Endothelial cell of umbilical vein (primary cell): ENCODE data around the gene VEGFA. TPM values are rescaled to one million over a fixed set of nuclear protein-coding genes. Genes with fewer than 3 reads are reported as not detected.

Experiments
- BruUV-seq: library from RNA; stranded (reverse); fragments of 400-500 nt; replicated peaks from 2 replicates; lab custom pipeline; 2021; lab: Mats Ljungman, UMichigan
- CTCF ChIA-PET: fragments of 300-600, 350-600 bp; sonication (Branson Sonifier 250); formaldehyde crosslinking; loops from one replicate; lab custom pipeline; 2021; ENCODE audit warnings: antibody characterized with exemption, inconsistent platforms; lab: Charles Lee
- POLR2A ChIA-PET: fragments of 300-600, 350-600 bp; sonication (Branson Sonifier 250); formaldehyde crosslinking; loops from one replicate; lab custom pipeline; 2021; ENCODE audit warnings: antibody characterized with exemption, inconsistent platforms; lab: Charles Lee
- DNase-seq: peaks from one replicate; pipeline ENCODE4 v3.0.0-alpha.2; 2011; ENCODE audit warnings: low read depth, low spot score
- FAIRE-seq: peaks from 2 replicates; lab custom pipeline; 2011; peaks lifted over from hg19 to GRCh38; lab: Jason Lieb, UNC
- H2AFZ ChIP-seq: 2 replicates; pipeline ENCODE4 v1.6.0; 2012; ENCODE audit warnings: low read depth, low read length, control low read depth, inconsistent platforms
- H3K27ac ChIP-seq: 2 replicates; pipeline ENCODE4 v1.5.1; 2011; ENCODE audit warnings: low read depth, mild to moderate bottlenecking, control low read depth, low read length, moderate library complexity; ENCODE audit not compliant: insufficient read depth
- H3K27me3 ChIP-seq, 2 experiments: 2 replicates each; pipeline versions ENCODE4 v1.6.0 to v1.6.1; 2011; ENCODE audit warnings: low read length in 2 of 2, mixed read lengths in 1 of 2; ENCODE audit not compliant: control insufficient read depth in 2 of 2, insufficient read depth in 2 of 2
- H3K36me3 ChIP-seq, 2 experiments: 2 replicates in 1 of 2; 3 replicates in 1 of 2; pipeline ENCODE4 v1.5.1; 2011; ENCODE audit warnings: low read length in 2 of 2, mild to moderate bottlenecking in 1 of 2, moderate library complexity in 1 of 2; ENCODE audit not compliant: control insufficient read depth in 2 of 2, insufficient read depth in 2 of 2; ENCODE audit errors: extremely low read depth in 1 of 2
- H3K4me1 ChIP-seq: 3 replicates; pipeline ENCODE4 v1.5.1; 2011; ENCODE audit warnings: mild to moderate bottlenecking, low read length; ENCODE audit not compliant: control insufficient read depth, insufficient read depth; ENCODE audit errors: extremely low read depth
- H3K4me2 ChIP-seq: 2 replicates; pipeline ENCODE4 v1.6.1; 2011; ENCODE audit warnings: low read length, control low read depth, mixed read lengths; ENCODE audit not compliant: insufficient read depth
- H3K4me3 ChIP-seq, 3 experiments: fragments of 200-600 bp in 1 of 3; sonication (generic), shearing (Covaris generic) in 1 of 3; replicated peaks in 1 of 3; 2 replicates each; pipeline ENCODE4 v1.5.1; 2011 to 2016; ENCODE audit warnings: control low read depth in 3 of 3, low read length in 3 of 3, mild to moderate bottlenecking in 2 of 3, inconsistent platforms in 1 of 3, low read depth in 1 of 3, moderate library complexity in 1 of 3; ENCODE audit not compliant: insufficient read depth in 1 of 3
- H3K79me2 ChIP-seq: 2 replicates; pipeline ENCODE4 v1.6.0; 2012; ENCODE audit warnings: low read length, inconsistent platforms; ENCODE audit not compliant: control insufficient read depth, insufficient read depth
- H3K9ac ChIP-seq: replicated peaks from 2 replicates; pipeline ENCODE3; 2011; ENCODE audit warnings: low read length, control low read depth; ENCODE audit not compliant: insufficient read depth; ENCODE audit errors: extremely low read depth
- H3K9me1 ChIP-seq: replicated peaks from 3 replicates; pipeline ENCODE4 v1.6.0; 2011; ENCODE audit warnings: mild to moderate bottlenecking, low read length; ENCODE audit not compliant: control insufficient read depth, insufficient read depth; ENCODE audit errors: extremely low read depth
- H3K9me3 ChIP-seq: replicated peaks from 2 replicates; pipeline ENCODE4 v1.5.1; 2012; ENCODE audit warnings: low read length, inconsistent platforms; ENCODE audit not compliant: control insufficient read depth, insufficient read depth
- H4K20me1 ChIP-seq: replicated peaks from 2 replicates; pipeline ENCODE3; 2011; ENCODE audit warnings: mild to moderate bottlenecking, low read length; ENCODE audit not compliant: control insufficient read depth, insufficient read depth; ENCODE audit errors: extremely low read depth
- FOS ChIP-seq: IDR thresholded peaks from 2 replicates; pipeline ENCODE4 v1.6.1; 2011; ENCODE audit warnings: mild to moderate bottlenecking, low read length, moderate library complexity, borderline replicate concordance; ENCODE audit not compliant: insufficient read depth
- GATA2 ChIP-seq: IDR thresholded peaks from 2 replicates; pipeline ENCODE4 v1.7.0; 2011; ENCODE audit warnings: low read depth, mild to moderate bottlenecking, moderate library complexity, mixed read lengths, low read length; ENCODE audit not compliant: insufficient read length, insufficient read depth
- JUN ChIP-seq: IDR thresholded peaks from 2 replicates; pipeline ENCODE4 v1.6.1; 2011; ENCODE audit warnings: borderline replicate concordance, low read depth; ENCODE audit not compliant: insufficient read length, insufficient read depth
- MAX ChIP-seq: IDR thresholded peaks from 2 replicates; pipeline ENCODE4 v1.6.1; 2011; ENCODE audit not compliant: insufficient read depth, insufficient read length
- POLR2A ChIP-seq: IDR thresholded peaks from 2 replicates; pipeline ENCODE4 v1.6.1; 2012; ENCODE audit warnings: low read depth, mild to moderate bottlenecking, control low read depth, low read length
- dilution Hi-C: fragments of 300-500 bp; cut with MboI; formaldehyde crosslinking; loops from one replicate; pipeline ENCODE4 v1.15.0; 2019; ENCODE audit warnings: low sequenced_read_pairs; ENCODE audit not compliant: extremely low pct_ligation_motif_present
- intact Hi-C: fragments of 100-400 bp; cut with micrococcal nuclease; formaldehyde crosslinking; loops from one replicate; pipeline ENCODE4 v1.10.0; 2022
- polyA plus RNA-seq, 4 experiments: library from polyadenylated mRNA; depleted of rRNA in 3 of 4; stranded (reverse) in 3 of 4; unstranded in 1 of 4; fragments of >200 nt; gene quantifications; 2 replicates each; pipeline versions ENCODE4 v1.2.1 to v1.2.3, GENCODE V29; 2011 to 2012; ENCODE audit warnings: missing spikeins in 1 of 4
- small RNA-seq: library from RNA; depleted of rRNA; stranded (forward); fragments of <200 nt; gene quantifications from one replicate; pipeline ENCODE3, GENCODE V24; 2012; ENCODE audit warnings: low replicate concordance, low read depth; ENCODE audit not compliant: insufficient read depth, insufficient read length
- total RNA-seq: library from RNA; stranded (reverse); gene quantifications from 2 replicates; pipeline ENCODE4 v1.2.3, GENCODE V29; 2021

VEGFA gene
- total and polyA plus RNA-seq, 2 donors (not counting 3 experiments of a cell fraction or from before 2014, with no cell fraction given): 18.1 to 19.9 TPM

GRCh38 chr6:43835872-43836419, 65.9 kb downstream of the VEGFA start:
- no peak overlapping the region for H3K4me3 ChIP-seq
- no TSS peak for BruUV-seq
- no peaks in the 10 kb centered on the region for H3K4me1 ChIP-seq
- H3K9me1 ChIP-seq: no peaks in the 10 kb centered on the region
- CTCF ChIA-PET: interaction anchor here (0.9 kb wide), 1 partner anchor 243 kb away, joined by 4 read pairs; no protein-coding TSS in a partner anchor
- H2AFZ ChIP-seq: no peak overlapping the region
- H3K36me3 ChIP-seq: no peaks in the 10 kb centered on the region
- intact Hi-C loops: loop anchor here (5.0 kb wide), 1 partner anchor 169 kb away; no protein-coding TSS in a partner anchor
- no peak for DNase-seq
- H3K9me3 ChIP-seq: no peaks in the 10 kb centered on the region
- H3K79me2 ChIP-seq: no peaks in the 10 kb centered on the region
- dilution Hi-C loops: no loop called here
- H3K27me3 ChIP-seq: peaks cover 3 to 4% of the 10 kb centered on the region in 2 experiments
- TF ChIP-seq GATA2 (no peak), FOS (no peak), POLR2A (no peak), MAX (no peak), JUN (no peak)
- H4K20me1 ChIP-seq: no peaks in the 10 kb centered on the region
- no peak overlapping the region for H3K27ac ChIP-seq
- FAIRE-seq: no peak
- H3K9ac ChIP-seq: no peak overlapping the region
- no peak overlapping the region for H3K4me2 ChIP-seq
- POLR2A ChIA-PET: no interaction called here

Small RNA genes lying within 50 kb of the gene (small RNA-seq; reads per million reads assigned to genes)
- not detected for gene AL136131.3

Other genes with a start within 250 kb of the VEGFA start
- 45.9 and 50.0 TPM in 2 replicates for gene XPO5, start 194.2 kb upstream of the VEGFA start, total RNA-seq
- gene XPO5, start 194.2 kb upstream of the VEGFA start, polyA plus RNA-seq: 27.5 and 28.4 TPM in 2 replicates
- 33.7 and 36.6 TPM in 2 replicates for gene POLH, start 194.0 kb upstream of the VEGFA start, total RNA-seq
- gene POLH, start 194.0 kb upstream of the VEGFA start, polyA plus RNA-seq: 8.8 and 9.3 TPM in 2 replicates
- 77.6 and 87.1 TPM in 2 replicates for gene GTPBP2, start 140.9 kb upstream of the VEGFA start, total RNA-seq
- 112 and 118 TPM in 2 replicates for gene GTPBP2, start 140.9 kb upstream of the VEGFA start, polyA plus RNA-seq
- 32.3 and 34.9 TPM in 2 replicates for gene MAD2L1BP, start 134.4 kb upstream of the VEGFA start, total RNA-seq
- gene MAD2L1BP, start 134.4 kb upstream of the VEGFA start, polyA plus RNA-seq: 62.0 and 63.5 TPM in 2 replicates
- 0.12 and 0.27 TPM in 2 replicates for gene RSPH9, start 125.2 kb upstream of the VEGFA start, total RNA-seq
- gene RSPH9, start 125.2 kb upstream of the VEGFA start, polyA plus RNA-seq: 0.18 and 0.21 TPM in 2 replicates
- gene MRPS18A, start 82.4 kb upstream of the VEGFA start, total RNA-seq: 39.1 and 39.8 TPM in 2 replicates
- 83.8 and 92.3 TPM in 2 replicates for gene MRPS18A, start 82.4 kb upstream of the VEGFA start, polyA plus RNA-seq